HepG2 (cell line): ENCODE measurements around the gene ZNF584. TPM values are rescaled to one million over a fixed set of nuclear protein-coding genes. Genes with fewer than 3 reads are reported as not detected.

Source experiments
- LCORL ChIP-seq, 2 experiments: fragments of 450-650 bp in 1 of 2; sonication (generic) in 1 of 2; formaldehyde crosslinking in 1 of 2; IDR thresholded peaks; 2 replicates each; pipeline versions ENCODE4 v1.5.0 to v1.6.1; 2017 to 2020; ENCODE audit warnings: antibody characterized with exemption in 1 of 2, missing genetic modification reagents in 1 of 2
- NONO ChIP-seq, 2 experiments: fragments of 450-650 bp in 1 of 2; sonication (generic) in 1 of 2; formaldehyde crosslinking in 1 of 2; IDR thresholded peaks in 1 of 2; conservative IDR thresholded peaks in 1 of 2; 2 replicates each; pipeline versions ENCODE4 v1.6.1 to v1.8.0; 2017 to 2022; ENCODE audit warnings: mild to moderate bottlenecking in 1 of 2, missing genetic modification reagents in 1 of 2, moderate library complexity in 1 of 2
- PAX8 ChIP-seq: sonication (generic); formaldehyde crosslinking; IDR thresholded peaks from 2 replicates; pipeline ENCODE4 v1.8.0; 2022; ENCODE audit warnings: mild to moderate bottlenecking, missing genetic modification reagents, borderline replicate concordance
- POLR2A ChIP-seq, 2 experiments: IDR thresholded peaks; 2 replicates each; pipeline ENCODE4 v1.6.1; 2011; ENCODE audit warnings: low read depth in 2 of 2, low read length in 2 of 2, mild to moderate bottlenecking in 1 of 2, moderate library complexity in 1 of 2; ENCODE audit not compliant: insufficient read depth in 1 of 2
- SRSF9 ChIP-seq: fragments of 200-400 bp; formaldehyde crosslinking; IDR thresholded peaks from 2 replicates; pipeline ENCODE4 v1.6.1; 2018; ENCODE audit warnings: borderline replicate concordance, mild to moderate bottlenecking, low read depth, low read length; ENCODE audit not compliant: insufficient read depth, poor library complexity, severe bottlenecking
- SSRP1 ChIP-seq: IDR thresholded peaks from 2 replicates; pipeline ENCODE4 v1.6.1; 2016; ENCODE audit warnings: control low read depth
- TOE1 ChIP-seq: sonication (generic); formaldehyde crosslinking; IDR thresholded peaks from 2 replicates; pipeline ENCODE4 v1.4.0; 2020; ENCODE audit warnings: mild to moderate bottlenecking, missing genetic modification reagents
- ZNF180 ChIP-seq: sonication (generic); formaldehyde crosslinking; IDR thresholded peaks from 2 replicates; pipeline ENCODE4 v1.4.0; 2020; ENCODE audit warnings: low read depth, missing genetic modification reagents, borderline replicate concordance
- ZNF225 ChIP-seq: sonication (generic); formaldehyde crosslinking; IDR thresholded peaks from 2 replicates; pipeline ENCODE4 v1.4.0; 2020; ENCODE audit warnings: mild to moderate bottlenecking, missing genetic modification reagents
- ZNF253 ChIP-seq: sonication (generic); formaldehyde crosslinking; IDR thresholded peaks from 2 replicates; pipeline ENCODE4 v1.8.0; 2022; ENCODE audit warnings: mild to moderate bottlenecking, missing genetic modification reagents, borderline replicate concordance
- ZNF335 ChIP-seq: sonication (generic); formaldehyde crosslinking; IDR thresholded peaks from 2 replicates; pipeline ENCODE4 v1.4.0; 2020; ENCODE audit warnings: missing genetic modification reagents
- ZNF530 ChIP-seq: sonication (generic); formaldehyde crosslinking; IDR thresholded peaks from 2 replicates; pipeline ENCODE4 v1.5.0; 2020; ENCODE audit warnings: low read depth, mild to moderate bottlenecking, missing genetic modification reagents
- ZNF678 ChIP-seq: sonication (generic); formaldehyde crosslinking; IDR thresholded peaks from 2 replicates; pipeline ENCODE4 v1.4.0; 2020; ENCODE audit warnings: mild to moderate bottlenecking, missing genetic modification reagents
- polyA plus RNA-seq, 8 experiments: library from polyadenylated mRNA; depleted of rRNA in 3 of 8; stranded (reverse) in 7 of 8; unstranded in 1 of 8; fragments of >200 nt; fragmentation: Illumina TruSeq in 4 of 8; extraction: Trizol in 4 of 8; gene quantifications; 2 replicates each; pipeline versions ENCODE4 v1.2.1 to v1.2.3, GENCODE V29; 2011 to 2016; ENCODE audit warnings: low read depth in 4 of 8, missing spikeins in 1 of 8, mixed read lengths in 1 of 8; ENCODE audit not compliant: insufficient read depth in 1 of 8
- total RNA-seq, 5 experiments: library from RNA; depleted of rRNA; stranded (reverse); fragments of >200 nt; fragmentation: Illumina TruSeq; extraction: Trizol; gene quantifications; 2 replicates each; pipeline ENCODE4 v1.2.3, GENCODE V29; 2016; ENCODE audit warnings: low read depth in 1 of 5
- TF ChIP-seq, protein P1 (sequence below): sonication (generic); formaldehyde crosslinking; IDR thresholded peaks from 2 replicates; pipeline ENCODE4 v1.4.0; 2020; ENCODE audit warnings: missing genetic modification reagents, borderline replicate concordance
- TF ChIP-seq, protein P2 (sequence below): sonication (generic); formaldehyde crosslinking; IDR thresholded peaks from 2 replicates; pipeline ENCODE4 v1.8.0; 2022; ENCODE audit warnings: missing genetic modification reagents, mild to moderate bottlenecking, borderline replicate concordance
- TF ChIP-seq, protein P3 (sequence below): sonication (generic); formaldehyde crosslinking; IDR thresholded peaks from 2 replicates; pipeline ENCODE4 v1.8.0; 2022; ENCODE audit warnings: missing genetic modification reagents, mild to moderate bottlenecking, moderate library complexity, borderline replicate concordance

The ZNF584 gene
- total and polyA plus RNA-seq, 2 of the 13 experiments (the other 11 are each of a cell fraction or from before 2014, with no cell fraction given): 2.4 to 7.0 TPM

DNA sequence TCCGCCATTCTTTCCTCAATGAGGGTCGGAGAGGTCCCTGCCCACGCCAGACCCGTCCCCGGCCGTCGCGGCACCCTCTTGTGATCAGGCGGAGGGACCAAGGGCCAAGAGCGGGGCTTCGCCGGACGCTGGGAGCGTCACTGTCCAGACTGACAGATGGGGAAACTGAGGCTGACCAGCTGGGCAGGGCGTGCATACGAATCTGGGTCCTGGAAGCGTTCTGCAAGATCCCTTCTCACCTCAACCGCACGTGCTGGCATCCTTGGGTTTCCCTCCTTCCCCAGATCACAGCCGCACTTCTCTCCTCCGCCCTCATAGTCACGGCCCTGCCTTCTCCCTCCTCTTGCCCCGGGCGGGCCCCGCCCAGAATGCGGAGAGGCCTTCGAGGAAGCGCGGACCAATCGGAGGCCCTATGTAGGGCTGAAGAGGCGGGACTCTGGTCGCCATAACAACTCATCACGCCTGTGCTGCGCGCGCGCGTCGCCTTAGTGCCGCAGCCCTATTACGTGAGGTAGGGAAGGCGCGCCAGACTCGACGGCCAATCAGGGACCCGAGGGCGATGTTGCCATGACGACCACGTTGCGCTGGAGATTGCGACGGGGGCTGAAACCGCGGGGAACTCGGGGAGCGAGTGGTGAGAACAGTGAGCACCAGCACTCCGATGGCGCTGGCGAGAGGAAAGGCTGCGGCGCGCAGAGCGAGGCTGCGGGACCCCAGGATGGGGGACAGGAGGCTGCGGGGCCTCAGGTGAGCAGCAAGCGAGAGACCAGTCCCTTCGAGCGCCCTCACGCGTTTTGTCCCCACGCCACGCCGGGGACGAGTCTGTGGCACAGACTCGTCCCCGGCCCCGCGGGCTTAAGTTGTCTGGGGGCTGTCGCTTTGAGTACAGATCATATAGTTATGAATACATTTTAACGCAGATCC, 7.3 kb upstream of the ZNF584 start (continued):
- TF ChIP-seq POLR2A (IDR thresholded peaks at IDR 0.05; ENCODE audit: insufficient read depth in 1 of 2, low read depth in 2 of 2, low read length in 2 of 2): peak; percentile 76 to 90
- TF ChIP-seq, protein P1, sequence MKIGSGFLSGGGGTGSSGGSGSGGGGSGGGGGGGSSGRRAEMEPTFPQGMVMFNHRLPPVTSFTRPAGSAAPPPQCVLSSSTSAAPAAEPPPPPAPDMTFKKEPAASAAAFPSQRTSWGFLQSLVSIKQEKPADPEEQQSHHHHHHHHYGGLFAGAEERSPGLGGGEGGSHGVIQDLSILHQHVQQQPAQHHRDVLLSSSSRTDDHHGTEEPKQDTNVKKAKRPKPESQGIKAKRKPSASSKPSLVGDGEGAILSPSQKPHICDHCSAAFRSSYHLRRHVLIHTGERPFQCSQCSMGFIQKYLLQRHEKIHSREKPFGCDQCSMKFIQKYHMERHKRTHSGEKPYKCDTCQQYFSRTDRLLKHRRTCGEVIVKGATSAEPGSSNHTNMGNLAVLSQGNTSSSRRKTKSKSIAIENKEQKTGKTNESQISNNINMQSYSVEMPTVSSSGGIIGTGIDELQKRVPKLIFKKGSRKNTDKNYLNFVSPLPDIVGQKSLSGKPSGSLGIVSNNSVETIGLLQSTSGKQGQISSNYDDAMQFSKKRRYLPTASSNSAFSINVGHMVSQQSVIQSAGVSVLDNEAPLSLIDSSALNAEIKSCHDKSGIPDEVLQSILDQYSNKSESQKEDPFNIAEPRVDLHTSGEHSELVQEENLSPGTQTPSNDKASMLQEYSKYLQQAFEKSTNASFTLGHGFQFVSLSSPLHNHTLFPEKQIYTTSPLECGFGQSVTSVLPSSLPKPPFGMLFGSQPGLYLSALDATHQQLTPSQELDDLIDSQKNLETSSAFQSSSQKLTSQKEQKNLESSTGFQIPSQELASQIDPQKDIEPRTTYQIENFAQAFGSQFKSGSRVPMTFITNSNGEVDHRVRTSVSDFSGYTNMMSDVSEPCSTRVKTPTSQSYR (CRISPR knock-in tag): no peak
- 0 out of 2 replicates have a peak, but pooled peaks have one; percentile 21 for TF ChIP-seq ZNF678 (CRISPR knock-in tag)
- no peak for TF ChIP-seq SSRP1 (CRISPR knock-in tag)
- no peak for TF ChIP-seq PAX8 (CRISPR knock-in tag)
- TF ChIP-seq, protein P2, sequence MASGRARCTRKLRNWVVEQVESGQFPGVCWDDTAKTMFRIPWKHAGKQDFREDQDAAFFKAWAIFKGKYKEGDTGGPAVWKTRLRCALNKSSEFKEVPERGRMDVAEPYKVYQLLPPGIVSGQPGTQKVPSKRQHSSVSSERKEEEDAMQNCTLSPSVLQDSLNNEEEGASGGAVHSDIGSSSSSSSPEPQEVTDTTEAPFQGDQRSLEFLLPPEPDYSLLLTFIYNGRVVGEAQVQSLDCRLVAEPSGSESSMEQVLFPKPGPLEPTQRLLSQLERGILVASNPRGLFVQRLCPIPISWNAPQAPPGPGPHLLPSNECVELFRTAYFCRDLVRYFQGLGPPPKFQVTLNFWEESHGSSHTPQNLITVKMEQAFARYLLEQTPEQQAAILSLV: no peak
- no peak for TF ChIP-seq LCORL (IDR thresholded peaks at IDR 0.05)
- TF ChIP-seq LCORL (CRISPR knock-in tag; IDR thresholded peaks at IDR 0.05): peak; percentile 50; the same call in 1 of the 2 replicates
- no peak for TF ChIP-seq SRSF9
- no peak for TF ChIP-seq NONO (IDR thresholded peaks at IDR 0.05)
- peak; percentile 27 for TF ChIP-seq NONO (CRISPR knock-in tag; conservative IDR thresholded peaks at IDR 0.05)
- TF ChIP-seq ZNF180 (CRISPR knock-in tag): no peak
- peak; percentile 54; the same call in 1 of the 2 replicates for TF ChIP-seq ZNF335
- TF ChIP-seq, protein P3, sequence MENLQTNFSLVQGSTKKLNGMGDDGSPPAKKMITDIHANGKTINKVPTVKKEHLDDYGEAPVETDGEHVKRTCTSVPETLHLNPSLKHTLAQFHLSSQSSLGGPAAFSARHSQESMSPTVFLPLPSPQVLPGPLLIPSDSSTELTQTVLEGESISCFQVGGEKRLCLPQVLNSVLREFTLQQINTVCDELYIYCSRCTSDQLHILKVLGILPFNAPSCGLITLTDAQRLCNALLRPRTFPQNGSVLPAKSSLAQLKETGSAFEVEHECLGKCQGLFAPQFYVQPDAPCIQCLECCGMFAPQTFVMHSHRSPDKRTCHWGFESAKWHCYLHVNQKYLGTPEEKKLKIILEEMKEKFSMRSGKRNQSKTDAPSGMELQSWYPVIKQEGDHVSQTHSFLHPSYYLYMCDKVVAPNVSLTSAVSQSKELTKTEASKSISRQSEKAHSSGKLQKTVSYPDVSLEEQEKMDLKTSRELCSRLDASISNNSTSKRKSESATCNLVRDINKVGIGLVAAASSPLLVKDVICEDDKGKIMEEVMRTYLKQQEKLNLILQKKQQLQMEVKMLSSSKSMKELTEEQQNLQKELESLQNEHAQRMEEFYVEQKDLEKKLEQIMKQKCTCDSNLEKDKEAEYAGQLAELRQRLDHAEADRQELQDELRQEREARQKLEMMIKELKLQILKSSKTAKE: no peak
- TF ChIP-seq ZNF253: no peak
- no peak for TF ChIP-seq ZNF225 (CRISPR knock-in tag)
- TF ChIP-seq TOE1: no peak
- no peak for TF ChIP-seq ZNF530 (CRISPR knock-in tag)
